ENCODE measurements around the gene ZAP70.

Gene ZAP70

DNA sequence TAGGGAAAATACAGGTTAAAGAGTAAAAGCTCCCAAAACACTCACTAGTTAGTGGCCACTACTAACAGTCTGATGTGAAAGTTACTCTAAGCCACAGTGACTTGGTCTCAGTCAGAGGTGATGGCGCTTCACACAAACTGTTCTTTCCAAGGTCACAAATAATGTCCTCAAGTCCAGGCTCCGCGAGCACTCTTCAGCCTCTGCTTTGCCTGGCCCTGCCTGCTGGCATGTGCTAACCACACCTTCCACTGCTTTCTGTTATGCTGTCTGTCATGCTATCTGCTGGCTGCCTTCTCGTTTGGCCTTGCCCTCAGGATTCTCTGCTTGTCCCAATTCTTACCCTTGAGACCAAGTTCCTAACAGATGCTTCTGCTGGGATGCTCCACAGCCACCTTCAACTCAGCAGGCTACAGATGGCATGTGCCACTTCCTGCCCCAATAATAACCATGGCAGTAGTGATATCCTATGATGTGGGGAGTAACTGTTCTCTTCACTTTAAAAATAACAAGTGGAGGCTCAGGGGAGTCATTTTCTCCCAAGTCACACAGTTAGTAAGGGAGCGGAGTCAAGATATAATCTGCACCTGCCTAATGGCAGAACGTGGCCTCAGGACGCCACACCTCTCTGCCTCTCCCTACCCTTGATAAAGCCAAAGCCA is 75.7 kb downstream of the ZAP70 start:
- no peak for DNase-seq

All from fibroblast of skin of abdomen (primary cell).